Amniotic stem cell (primary cell): ENCODE results near the gene PADI2.

Experiments
- DNase-seq: peaks from one replicate; lab custom pipeline; 2025; lab: John Stamatoyannopoulos, UW

Gene PADI2

DNA sequence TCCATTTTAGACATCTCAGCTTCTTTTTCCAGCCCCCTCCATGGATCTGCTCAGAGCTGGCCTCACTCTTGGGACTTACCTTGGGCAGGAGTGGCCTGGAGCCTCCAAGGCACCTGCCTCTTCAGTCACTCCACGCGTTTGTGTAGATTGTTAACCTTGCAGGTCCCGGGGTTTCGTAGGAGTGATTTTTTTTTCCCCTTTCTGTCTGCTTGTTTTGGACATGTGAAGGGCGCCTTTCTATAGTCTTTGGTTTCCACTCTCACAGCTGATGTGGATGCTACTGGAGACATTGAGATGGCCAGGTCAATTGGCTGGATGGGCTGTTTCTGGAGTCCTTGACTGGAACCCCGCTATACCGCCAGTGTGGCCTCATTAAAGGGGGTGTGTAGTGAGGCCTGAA lies 63.5 kb downstream of the PADI2 start:
- no peak for DNase-seq

DNA sequence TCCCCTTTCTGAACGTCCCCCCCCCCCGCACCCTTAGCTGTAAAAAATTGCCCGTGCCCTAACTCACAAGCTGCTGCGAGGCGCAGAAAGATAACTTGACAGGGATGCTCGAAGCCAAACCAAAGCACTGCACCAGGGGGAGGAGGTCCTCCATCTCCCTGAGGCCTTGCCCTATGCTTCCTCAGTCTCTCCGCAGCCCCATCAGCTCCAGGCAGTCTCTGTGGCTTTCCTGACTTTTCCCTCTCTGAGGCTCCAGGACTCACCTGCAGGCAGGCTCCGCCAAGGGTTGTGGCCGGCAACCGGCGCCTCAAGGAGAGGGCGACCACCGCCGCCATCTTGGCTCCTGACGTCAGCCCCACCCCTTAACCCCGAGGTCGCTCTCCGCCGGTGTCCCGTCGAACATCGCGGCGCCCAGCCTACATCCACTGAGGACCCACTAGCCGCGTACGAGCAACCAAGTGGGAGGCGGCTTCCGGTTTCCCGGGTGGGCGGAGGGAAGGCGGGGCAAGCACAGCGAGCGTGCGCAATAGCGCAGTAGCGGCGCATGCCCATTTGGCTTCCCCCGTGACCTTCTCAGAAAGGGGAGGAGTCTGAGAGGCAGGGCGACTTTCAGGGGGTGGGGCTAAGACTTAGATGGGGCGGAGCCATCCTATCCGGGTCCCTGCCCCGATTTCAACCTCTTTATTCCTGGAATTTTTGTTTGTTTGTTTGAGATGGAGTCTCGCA lies 65.4 kb downstream of the PADI2 start, which contains the start of gene SDHB:
Gene SDHB, minus strand, starts transcription at position 348 of the 726 bp plus-strand sequence. Its CDS starts 13 bp downstream, at position 335.
- peak; percentile 97 for DNase-seq

- DNase-seq: no peak
These were observed 66.1 kb downstream of the PADI2 start for GRCh38 chr1:17053086-17053684.

DNA sequence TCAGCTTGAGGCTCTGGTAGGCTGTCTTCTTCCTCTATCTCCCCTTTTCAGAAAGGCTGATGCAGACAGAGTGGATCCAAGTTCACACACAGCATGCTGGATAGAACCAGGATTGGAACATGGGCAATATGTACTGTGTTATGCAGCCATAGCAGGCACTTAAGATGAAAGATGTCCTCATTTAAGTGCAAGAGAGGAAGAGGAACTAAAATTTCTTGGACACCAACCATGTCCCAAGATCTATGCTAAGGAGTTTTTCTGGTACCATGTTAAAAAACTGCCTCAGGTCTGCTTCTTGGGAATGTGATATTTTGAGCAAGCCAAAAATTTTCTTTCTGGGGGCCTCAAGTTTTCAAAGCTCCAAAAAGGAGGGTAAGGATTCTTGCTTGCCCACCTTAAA lies 66.6 kb downstream of the PADI2 start:
- DNase-seq: no peak

GRCh38 chr1:17052038-17052437 lies 67.2 kb downstream of the PADI2 start:
- DNase-seq: no peak

DNA sequence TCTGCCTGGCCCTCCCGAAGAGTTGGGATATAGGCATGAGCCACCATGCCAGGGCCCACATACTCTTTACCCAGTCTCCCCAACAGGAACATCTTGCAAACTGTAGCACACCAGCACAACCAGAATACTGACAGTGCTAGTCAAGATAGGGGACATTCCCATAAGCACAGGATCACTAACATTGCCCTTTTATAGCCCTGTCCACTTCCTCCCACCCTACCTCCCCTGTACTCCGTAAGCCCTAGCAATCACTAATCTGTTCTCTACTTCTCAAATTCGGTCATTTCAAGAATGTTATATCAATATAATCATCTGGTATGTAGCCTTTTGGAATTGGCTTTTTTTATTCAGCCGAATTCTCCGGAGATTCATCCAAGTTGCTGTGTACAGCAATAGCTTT lies 71.3 kb downstream of the PADI2 start:
- DNase-seq: no peak

GRCh38 chr1:17046334-17046657 lies 73.0 kb downstream of the PADI2 start:
- DNase-seq: no peak

DNA sequence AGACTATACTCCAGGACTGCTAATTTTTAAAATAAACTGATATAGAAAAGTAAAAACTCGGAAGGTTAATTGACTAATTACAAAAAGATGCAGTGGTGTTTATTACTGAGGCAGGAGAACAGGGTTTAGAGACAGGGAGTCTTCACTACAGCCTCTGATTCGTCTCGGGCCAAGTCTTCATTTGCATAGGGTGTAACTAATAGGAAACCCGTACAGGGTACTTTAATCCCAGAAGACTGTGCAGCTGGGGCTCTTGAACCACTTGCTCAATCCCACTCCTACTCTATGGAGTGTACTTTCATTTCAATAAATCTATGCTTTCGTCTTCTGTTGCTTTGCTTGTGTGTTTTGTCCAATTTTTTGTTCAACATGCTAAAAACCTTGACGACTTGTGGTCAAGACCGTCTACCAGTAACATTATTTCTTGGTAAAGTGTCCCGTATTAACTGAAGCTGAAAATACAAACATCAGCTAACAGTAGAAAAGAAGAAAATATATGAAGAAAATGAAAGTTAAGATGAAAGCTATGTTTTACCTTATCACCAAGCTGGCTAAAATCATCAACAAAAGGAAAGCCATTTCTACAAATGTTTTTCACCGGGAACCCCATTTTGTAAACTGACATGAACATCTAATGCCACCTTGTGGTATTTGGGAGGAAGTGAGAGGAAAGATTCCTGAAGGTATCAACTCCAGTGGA lies 73.5 kb downstream of the PADI2 start:
- peak; percentile 40 for DNase-seq

GRCh38 chr1:17045150-17045549 lies 74.1 kb downstream of the PADI2 start:
- no peak for DNase-seq

- DNase-seq: no peak
These were observed 75.6 kb downstream of the PADI2 start for GRCh38 chr1:17043676-17044075.

DNA sequence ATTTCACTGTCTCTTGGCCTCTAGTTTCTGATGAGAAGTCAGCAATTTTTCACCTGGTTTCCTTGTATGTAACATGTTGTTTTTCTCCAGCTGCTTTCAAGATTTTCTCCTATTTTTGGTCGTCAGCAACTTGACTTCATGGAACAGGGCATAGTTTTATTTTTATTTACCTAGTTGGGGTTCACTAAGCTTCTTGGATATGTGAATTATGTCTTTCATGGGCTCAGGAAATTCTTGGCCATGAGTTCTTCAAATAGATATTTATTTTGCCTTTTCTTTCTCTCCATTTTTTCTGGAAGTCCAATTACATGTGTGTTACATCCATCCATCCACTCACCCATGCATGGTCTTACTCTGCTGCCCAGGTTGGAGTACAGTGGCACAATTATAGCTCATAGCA lies 79.1 kb downstream of the PADI2 start:
- no peak for DNase-seq

DNA sequence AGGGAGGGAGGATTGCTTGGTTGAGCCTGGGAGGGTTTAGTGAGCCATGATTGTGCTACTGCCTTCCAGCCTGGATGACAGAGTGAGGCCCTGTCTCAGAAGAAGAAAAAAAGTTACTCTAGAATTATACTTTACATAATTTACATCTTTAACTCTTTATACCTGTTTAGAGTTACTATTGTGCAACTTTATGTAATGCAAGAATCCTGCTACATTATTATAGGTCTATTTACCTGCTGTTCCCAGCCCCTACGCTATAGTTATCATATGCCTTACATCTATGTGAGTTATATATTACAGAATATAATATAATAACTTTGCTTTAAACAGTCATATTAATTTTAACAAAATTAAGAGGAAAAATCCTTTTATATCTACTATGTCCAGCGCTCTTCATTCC lies 79.7 kb downstream of the PADI2 start:
- DNase-seq: no peak

DNA sequence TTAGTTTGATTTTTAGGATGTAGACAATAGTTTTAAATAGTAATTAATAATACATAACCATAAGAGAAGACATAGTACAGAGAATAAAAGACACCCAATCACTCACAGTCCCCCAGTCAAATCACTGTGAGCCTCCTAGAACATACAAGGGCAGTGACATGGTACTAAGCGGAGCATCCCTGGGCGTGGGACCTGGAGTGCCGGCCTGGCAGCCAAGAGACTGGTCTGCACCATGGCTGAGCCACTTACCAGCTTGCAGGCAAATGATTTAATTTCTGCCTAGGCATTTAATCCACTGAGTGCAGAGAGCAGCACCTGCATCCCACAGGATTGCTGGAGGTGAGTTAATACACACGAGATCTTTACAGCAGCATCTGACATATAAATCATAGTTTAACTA lies 85.8 kb downstream of the PADI2 start:
- DNase-seq: no peak

DNA sequence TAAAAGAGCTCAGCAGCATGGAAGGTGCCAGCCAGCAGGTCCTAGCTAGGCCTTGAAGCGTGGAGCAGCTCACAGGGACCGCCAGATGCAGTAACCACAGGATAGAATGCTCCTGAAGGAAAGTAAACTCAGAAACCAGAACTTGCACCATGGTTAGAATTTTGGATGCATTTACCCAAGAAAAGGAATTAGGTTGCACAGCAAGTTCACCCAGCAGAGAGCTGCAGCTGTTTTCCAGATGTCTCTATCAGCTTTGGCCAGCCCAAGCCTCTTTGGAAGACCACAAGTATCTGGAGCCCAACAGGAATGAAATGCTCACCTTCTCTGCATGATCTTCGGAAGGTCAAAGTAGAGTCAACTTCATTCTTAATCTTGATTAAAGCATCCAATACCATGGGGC lies 86.5 kb downstream of the PADI2 start:
- DNase-seq: no peak

DNA sequence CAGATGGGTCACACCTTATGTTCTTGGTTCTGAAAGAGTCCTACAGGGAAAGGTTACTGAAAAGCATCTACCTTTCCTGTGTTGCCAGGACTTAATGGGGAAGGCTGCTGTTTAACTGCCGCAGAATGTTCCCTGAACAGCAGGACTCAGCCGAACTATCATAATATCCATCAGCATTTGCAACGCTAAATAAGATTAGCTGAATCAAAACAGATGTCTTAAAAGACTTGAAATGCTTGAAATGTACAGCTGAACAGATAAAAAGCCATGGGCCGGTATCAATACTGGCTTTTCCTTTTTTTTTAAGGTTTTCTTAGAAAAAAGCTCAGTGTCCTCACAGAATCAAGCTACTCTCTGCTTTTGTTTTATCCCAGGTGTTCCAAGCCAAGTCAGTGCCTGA lies 87.8 kb downstream of the PADI2 start:
- DNase-seq: no peak

DNA sequence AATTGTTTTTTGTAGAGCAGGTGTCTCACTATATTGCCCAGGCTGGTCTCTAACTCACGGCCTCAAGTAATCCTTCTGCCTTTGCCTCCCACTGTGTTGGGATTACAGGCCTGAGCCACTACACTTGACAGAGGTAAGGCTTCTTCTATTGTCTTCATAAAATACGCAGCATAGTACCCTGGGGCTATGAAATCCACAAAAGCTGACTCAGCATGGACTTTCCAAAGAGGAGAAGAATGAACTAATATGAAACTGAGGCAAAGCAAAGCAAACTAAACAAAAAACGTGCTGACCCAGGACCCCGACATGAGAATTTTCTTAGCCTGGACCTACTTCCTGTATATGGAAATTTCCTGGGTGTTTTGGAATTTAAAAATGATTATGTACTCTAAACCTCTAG lies 89.0 kb downstream of the PADI2 start:
- no peak for DNase-seq

GRCh38 chr1:17028662-17029188 lies 90.5 kb downstream of the PADI2 start:
- no peak for DNase-seq

DNA sequence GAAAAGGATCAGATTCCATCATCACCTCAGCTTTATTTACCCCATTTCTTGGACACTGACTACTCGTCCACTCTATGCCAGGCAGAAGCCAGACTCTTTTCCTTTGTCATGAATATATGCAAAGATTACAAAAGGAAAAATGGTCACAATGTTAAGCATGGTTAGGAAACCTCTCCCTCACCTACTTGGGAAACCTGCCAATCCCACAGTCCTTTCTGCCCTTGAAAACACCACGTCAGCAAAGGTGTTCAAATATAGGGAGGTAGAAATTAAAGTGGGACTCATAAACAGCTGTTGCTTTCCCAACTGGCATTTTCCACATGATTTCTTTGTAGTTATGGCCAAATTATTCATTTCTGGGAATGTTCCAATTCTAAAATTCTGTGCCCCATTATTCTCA lies 91.4 kb downstream of the PADI2 start:
- no peak for DNase-seq

DNA sequence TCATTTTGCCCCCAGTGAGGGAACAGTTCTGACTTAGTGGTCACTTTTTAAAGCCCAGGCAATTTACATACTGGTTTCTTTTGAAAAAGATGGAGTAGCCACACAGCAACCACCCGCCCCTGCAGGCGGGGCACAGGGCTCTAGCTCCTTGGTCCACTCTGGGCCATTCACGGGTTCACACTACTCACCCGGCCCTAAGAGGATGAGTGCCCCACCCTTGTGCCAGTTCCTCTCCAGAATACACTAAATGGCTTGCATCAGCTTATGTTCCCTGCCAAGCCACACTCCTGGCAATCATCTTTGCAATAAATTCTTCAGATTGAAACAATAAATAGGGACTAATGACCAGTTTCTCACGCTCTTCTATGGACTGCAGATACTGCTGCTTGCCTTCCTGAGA lies 91.8 kb downstream of the PADI2 start:
- DNase-seq: no peak

- DNase-seq: no peak
These were observed 94.5 kb downstream of the PADI2 start for GRCh38 chr1:17024721-17025120.

DNA sequence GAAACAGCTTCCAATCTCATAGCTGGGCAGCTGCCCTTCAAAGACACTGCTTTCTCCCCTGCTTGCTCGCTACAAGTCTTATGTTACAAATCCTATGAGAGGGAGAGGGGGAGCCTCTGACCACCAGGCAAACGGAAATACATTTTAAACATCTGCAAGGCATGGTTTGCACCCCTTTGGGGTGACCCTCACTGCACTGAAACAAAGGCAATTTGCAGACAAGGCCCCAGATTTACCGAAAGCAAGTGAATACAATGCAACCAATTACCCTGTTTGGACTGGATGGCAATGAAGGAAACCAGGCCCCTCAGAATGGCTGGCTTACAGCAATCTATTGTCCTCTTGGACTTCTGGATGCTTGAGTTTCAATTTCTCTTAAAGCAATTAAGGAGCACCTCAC lies 95.7 kb downstream of the PADI2 start:
- DNase-seq: no peak

- DNase-seq: no peak
These were observed 96.1 kb downstream of the PADI2 start for GRCh38 chr1:17023102-17023501.

- no peak for DNase-seq
These were observed 97.4 kb downstream of the PADI2 start for GRCh38 chr1:17021896-17022295.
